K562 (cell line): ENCODE measurements around the gene B3GAT1. TPM values are rescaled to one million over a fixed set of nuclear protein-coding genes. Genes with fewer than 3 reads are reported as not detected.

ENCODE experiments used
- ATAC-seq: fragments of 200-7000 bp; cut with Tn5 transposase; 3 replicates; pipeline ENCODE4 v1.9.1; 2020; ENCODE audit warnings: moderate library complexity
- BruUV-seq: library from RNA; stranded (reverse); fragments of 400-500 nt; replicated peaks from 2 replicates; lab custom pipeline; 2021; lab: Mats Ljungman, UMichigan
- CTCF ChIA-PET: fragments of 300-600 bp; formaldehyde crosslinking; extraction: SDS; loops from one replicate; lab custom pipeline; 2021; ENCODE audit warnings: low intra/inter-chr PET ratio; lab: Yijun Ruan, JAX
- POLR2A ChIA-PET: fragments of 300-600, 350-650 bp; sonication (Branson Sonifier 250); formaldehyde crosslinking; extraction: SDS; loops from one replicate; lab custom pipeline; 2021; ENCODE audit warnings: antibody characterized with exemption, inconsistent platforms; lab: Yijun Ruan, JAX
- DNase-seq, 4 experiments: peaks; one replicate each; pipeline versions ENCODE4 v3.0.0 to v3.0.0-alpha.2; 2011 to 2018; ENCODE audit warnings: low spot score in 3 of 4, mixed read lengths in 3 of 4; ENCODE audit errors: extremely low read depth in 1 of 4
- FAIRE-seq: peaks from 2 replicates; lab custom pipeline; 2011; peaks lifted over from hg19 to GRCh38; lab: Jason Lieb, UNC
- H2AFZ ChIP-seq: 2 replicates; pipeline ENCODE4 v1.6.0; 2011; ENCODE audit warnings: low read depth, low read length, control low read depth, inconsistent platforms
- H3K27ac ChIP-seq: fragments of 200-600 bp; 3 replicates; pipeline ENCODE4 v1.8.0; 2011; ENCODE audit warnings: low read depth, mild to moderate bottlenecking, control low read depth, inconsistent platforms, low read length, moderate library complexity, mixed read lengths; ENCODE audit errors: extremely low read depth
- H3K27me3 ChIP-seq, 2 experiments: fragments of 300-600 bp in 1 of 2; 2 replicates in 1 of 2; 3 replicates in 1 of 2; pipeline versions ENCODE4 v1.6.0 to v1.8.0; 2011; ENCODE audit warnings: inconsistent platforms in 2 of 2, low read length in 2 of 2, mild to moderate bottlenecking in 1 of 2, mixed read lengths in 1 of 2, moderate library complexity in 1 of 2; ENCODE audit not compliant: control insufficient read depth in 2 of 2, insufficient read depth in 2 of 2
- H3K36me3 ChIP-seq: fragments of 300-600 bp; 3 replicates; pipeline ENCODE4 v1.8.0; 2011; ENCODE audit warnings: mild to moderate bottlenecking, low read length, inconsistent platforms; ENCODE audit not compliant: control insufficient read depth, insufficient read depth
- H3K4me1 ChIP-seq, 2 experiments: fragments of 200-600 bp in 1 of 2; replicated peaks in 1 of 2; 2 replicates in 1 of 2; 3 replicates in 1 of 2; pipeline versions ENCODE4 v1.5.1 to v1.8.0; 2011; ENCODE audit warnings: inconsistent platforms in 2 of 2, low read length in 2 of 2, mild to moderate bottlenecking in 1 of 2, mixed read lengths in 1 of 2, moderate library complexity in 1 of 2; ENCODE audit not compliant: control insufficient read depth in 2 of 2, insufficient read depth in 2 of 2
- H3K4me2 ChIP-seq: 2 replicates; pipeline ENCODE4 v1.6.1; 2011; ENCODE audit warnings: low read length, control low read depth, inconsistent platforms, mixed read lengths; ENCODE audit not compliant: insufficient read depth
- H3K4me3 ChIP-seq: fragments of 200-600 bp; sonication (generic), shearing (Covaris generic); 2 replicates; pipeline ENCODE4 v1.5.1; 2016; ENCODE audit warnings: control low read depth, inconsistent platforms
- H3K79me2 ChIP-seq: fragments of 200-600 bp; 3 replicates; pipeline ENCODE4 v1.8.0; 2011; ENCODE audit warnings: low read length, inconsistent platforms; ENCODE audit not compliant: control insufficient read depth, insufficient read depth
- H3K9ac ChIP-seq, 2 experiments: 2 replicates each; pipeline versions ENCODE4 v1.6.0 to v1.6.1; 2011; ENCODE audit warnings: low read depth in 2 of 2, low read length in 2 of 2, control low read depth in 1 of 2, inconsistent platforms in 1 of 2, mild to moderate bottlenecking in 1 of 2, mixed read lengths in 1 of 2; ENCODE audit not compliant: insufficient read depth in 1 of 2
- H3K9me1 ChIP-seq: one replicate; pipeline ENCODE4 v1.6.0; 2011; ENCODE audit warnings: inconsistent platforms, mild to moderate bottlenecking, low read length, moderate library complexity; ENCODE audit not compliant: control insufficient read depth, insufficient read depth
- H3K9me3 ChIP-seq: replicated peaks from 2 replicates; pipeline ENCODE4 v1.5.1; 2011; ENCODE audit warnings: low read depth, low read length, inconsistent platforms; ENCODE audit not compliant: control insufficient read depth, insufficient read depth
- H4K20me1 ChIP-seq: replicated peaks from 2 replicates; pipeline ENCODE4 v1.6.1; 2011; ENCODE audit warnings: low read length, inconsistent platforms, mixed read lengths; ENCODE audit not compliant: control insufficient read depth, insufficient read depth
- CHD1 ChIP-seq: fragments of 200-600 bp; sonication (generic); IDR thresholded peaks from one replicate; pipeline ENCODE4 v1.6.1; 2012; ENCODE audit warnings: mild to moderate bottlenecking, moderate library complexity, low read length, inconsistent platforms
- CLOCK ChIP-seq: fragments of 250-450 bp; sonication (Bioruptor Pico); IDR thresholded peaks from 2 replicates; pipeline ENCODE4 v1.4.0; 2020; ENCODE audit warnings: mild to moderate bottlenecking, moderate library complexity, borderline replicate concordance
- TAF1 ChIP-seq: IDR thresholded peaks from 2 replicates; pipeline ENCODE4 v1.6.1; 2011; ENCODE audit warnings: mild to moderate bottlenecking, low read length, moderate library complexity; ENCODE audit not compliant: insufficient read depth, control insufficient read depth, severe bottlenecking; ENCODE audit errors: extremely low read depth
- TBL1XR1 ChIP-seq, 2 experiments: IDR thresholded peaks; 2 replicates each; pipeline ENCODE4 v1.6.1; 2012; ENCODE audit warnings: improper control_type of control experiment in 2 of 2, low read length in 2 of 2, mild to moderate bottlenecking in 1 of 2
- THRA ChIP-seq: fragments of 450-650 bp; IDR thresholded peaks from 2 replicates; pipeline ENCODE4 v1.6.1; 2017; ENCODE audit warnings: mild to moderate bottlenecking, moderate library complexity
- ZBTB26 ChIP-seq: fragments of 450-650 bp; formaldehyde crosslinking; IDR thresholded peaks from 2 replicates; pipeline ENCODE4 v1.4.0; 2022; ENCODE audit warnings: missing genetic modification characterization
- WGBS: fragments of 100-300 bp; shearing (Covaris generic); methylation state at CpG from one replicate; pipeline ENCODE4 v1.1.6; 2016; ENCODE audit warnings: low coverage, mixed read lengths; ENCODE audit not compliant: insufficient coverage; ENCODE audit errors: missing lambda C conversion rate; 5-methylcytosine and 5-hydroxymethylcytosine counted together
- in situ Hi-C: fragments of 300-500 bp; cut with MboI; formaldehyde crosslinking; loops from 4 replicates; pipeline ENCODE4 v1.15.0; 2018; ENCODE audit warnings: inconsistent platforms, mixed read lengths
- intact Hi-C: fragments of 100-400 bp; cut with micrococcal nuclease; formaldehyde crosslinking; loops from 2 replicates; pipeline ENCODE4 v1.14.2; 2022
- polyA plus RNA-seq, 8 experiments: library from polyadenylated mRNA; depleted of rRNA in 4 of 8; stranded (reverse) in 5 of 8; unstranded in 3 of 8; fragments of >200 nt; fragmentation: Nextera tagmentation in 2 of 8; fragmentation: Illumina TruSeq in 1 of 8; extraction: Ambion mirVana in 2 of 8; extraction: Trizol in 1 of 8; gene quantifications; 2 replicates each; pipeline versions ENCODE4 v1.2.1 to v1.2.3, GENCODE V29; 2011 to 2014; ENCODE audit warnings: inconsistent platforms in 1 of 8, missing spikeins in 1 of 8
- total RNA-seq, 7 experiments: library from RNA; depleted of rRNA in 6 of 7; stranded (reverse); fragments of >200 nt in 6 of 7; fragmentation: Illumina TruSeq in 2 of 7; extraction: Trizol in 2 of 7; gene quantifications; 2 replicates each; pipeline versions ENCODE4 v1.2.1 to v1.2.3, GENCODE V29; 2011 to 2021; ENCODE audit warnings: low replicate concordance in 1 of 7

Gene B3GAT1
- total and polyA plus RNA-seq, 9 of the 15 experiments (the other 6 are each of a cell fraction or from before 2014, with no cell fraction given) = 0.01 to 0.53 (median 0.14) TPM; not detected in 1

- Histone ChIP-seq H3K9me3 (no peaks in the 10 kb centered on the region), H3K4me2 (no peak overlapping the region), H2AFZ (no peak overlapping the region), H3K4me1 (no peaks in the 10 kb centered on the region), H3K27me3 (peaks cover 9 to 71% of the 10 kb centered on the region in 2 experiments; a peak in 4 of 5 replicates), H3K79me2 (no peaks in the 10 kb centered on the region), H3K9ac (no peak overlapping the region), H3K27ac (no peak overlapping the region), H3K9me1 (peaks cover 6% of the 10 kb centered on the region), H3K4me3 (no peak overlapping the region), H4K20me1 (peaks cover 17% of the 10 kb centered on the region), H3K36me3 (no peaks in the 10 kb centered on the region)
- CTCF ChIA-PET = no interaction called here
- intact Hi-C loops (loop anchor here (10.0 kb wide), 1 partner anchor 333 kb away; no protein-coding TSS in a partner anchor), in situ Hi-C loops (no loop called here)
- BruUV-seq = no TSS peak
- under 1% methylated on average over 13 of the region's 13 CpGs for WGBS
- no peak for ATAC-seq
- no peak for DNase-seq
- FAIRE-seq = no peak
- POLR2A ChIA-PET = no interaction called here
- no peak for TF ChIP-seq CLOCK (CRISPR knock-in tag)
- no peak for TF ChIP-seq TBL1XR1 (IDR thresholded peaks at IDR 0.05; ENCODE audit: low read length in 2 of 2)
- no peak for TF ChIP-seq TAF1
- no peak for TF ChIP-seq ZBTB26
- TF ChIP-seq THRA = no peak
- TF ChIP-seq CHD1 = no peak
Observed at GRCh38 chr11:134391656-134392055, 20.4 kb downstream of the B3GAT1 start.
